Peyer's patch (tissue), 4 donors: ENCODE measurements around the gene SLC8A2. TPM values are rescaled to one million over a fixed set of nuclear protein-coding genes. Genes with fewer than 3 reads are reported as not detected.
"Not testable (repeated sequence)": the region's sequence is repeated elsewhere in the genome, so short reads cannot be mapped to it uniquely, and the experiment has no call there.

Experiments used
- DNase-seq, 3 donors: peaks; one replicate each; pipeline ENCODE4 v3.0.0-alpha.2; 2017 to 2019
- H3K27ac ChIP-seq, 4 donors: fragments of 200-600 bp; sonication (generic); one replicate each; pipeline ENCODE4 v1.5.1; 2016 to 2019
- H3K27me3 ChIP-seq, 2 donors: fragments of 200-600 bp; sonication (generic); one replicate each; pipeline ENCODE4 v1.5.1; 2019
- H3K36me3 ChIP-seq, 3 donors: fragments of 200-600 bp; sonication (generic); one replicate each; pipeline ENCODE4 v1.5.1; 2016 to 2019
- H3K4me1 ChIP-seq, 4 donors: fragments of 200-600 bp; sonication (generic); one replicate each; pipeline ENCODE4 v1.5.1; 2016 to 2019
- H3K4me3 ChIP-seq, 4 donors: fragments of 200-600 bp; sonication (generic); 1 replicate in 3 of 4; 2 replicates in 1 of 4; pipeline ENCODE4 v1.5.1; 2016 to 2019; ENCODE audit warnings: mild to moderate bottlenecking in 1 of 4
- H3K9me3 ChIP-seq, 4 donors: fragments of 200-600 bp; sonication (generic); one replicate each; pipeline ENCODE4 v1.5.1; 2016 to 2019; ENCODE audit warnings: mild to moderate bottlenecking in 1 of 4
- POLR2A ChIP-seq, 2 donors: fragments of 450-650 bp; IDR thresholded peaks; one replicate each; pipeline ENCODE4 v1.5.1; 2017; ENCODE audit warnings: antibody characterized with exemption in 2 of 2, mild to moderate bottlenecking in 2 of 2, moderate library complexity in 2 of 2
- total RNA-seq, 4 donors: library from RNA; depleted of rRNA; stranded (reverse); fragments of >200 nt; gene quantifications; one replicate each; pipeline ENCODE4 v1.1.0, GENCODE V29; 2016
- TF ChIP-seq, protein P1 (sequence below), 6 experiments: fragments of 450-650 bp in 4 of 6; fragments of 200-600 bp in 2 of 6; sonication (generic) in 1 of 6; IDR thresholded peaks; one replicate each; pipeline ENCODE4 v1.5.1; 2017 to 2019; ENCODE audit warnings: antibody characterized with exemption in 6 of 6, mild to moderate bottlenecking in 3 of 6, moderate library complexity in 1 of 6

Gene SLC8A2
- total RNA-seq, 4 donors from 2014 or later = 0.53 to 0.85 TPM; not detected in 2

- Histone ChIP-seq H3K4me1 (no peaks in the 10 kb centered on the region), H3K27me3 (no peaks in the 10 kb centered on the region), H3K27ac (no peak overlapping the region), H3K9me3 (no peaks in the 10 kb centered on the region), H3K4me3 (no peak overlapping the region), H3K36me3 (no peaks in the 10 kb centered on the region)
- TF ChIP-seq, protein P1, sequence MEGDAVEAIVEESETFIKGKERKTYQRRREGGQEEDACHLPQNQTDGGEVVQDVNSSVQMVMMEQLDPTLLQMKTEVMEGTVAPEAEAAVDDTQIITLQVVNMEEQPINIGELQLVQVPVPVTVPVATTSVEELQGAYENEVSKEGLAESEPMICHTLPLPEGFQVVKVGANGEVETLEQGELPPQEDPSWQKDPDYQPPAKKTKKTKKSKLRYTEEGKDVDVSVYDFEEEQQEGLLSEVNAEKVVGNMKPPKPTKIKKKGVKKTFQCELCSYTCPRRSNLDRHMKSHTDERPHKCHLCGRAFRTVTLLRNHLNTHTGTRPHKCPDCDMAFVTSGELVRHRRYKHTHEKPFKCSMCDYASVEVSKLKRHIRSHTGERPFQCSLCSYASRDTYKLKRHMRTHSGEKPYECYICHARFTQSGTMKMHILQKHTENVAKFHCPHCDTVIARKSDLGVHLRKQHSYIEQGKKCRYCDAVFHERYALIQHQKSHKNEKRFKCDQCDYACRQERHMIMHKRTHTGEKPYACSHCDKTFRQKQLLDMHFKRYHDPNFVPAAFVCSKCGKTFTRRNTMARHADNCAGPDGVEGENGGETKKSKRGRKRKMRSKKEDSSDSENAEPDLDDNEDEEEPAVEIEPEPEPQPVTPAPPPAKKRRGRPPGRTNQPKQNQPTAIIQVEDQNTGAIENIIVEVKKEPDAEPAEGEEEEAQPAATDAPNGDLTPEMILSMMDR (IDR thresholded peaks at IDR 0.05) = no peak
- no peak for TF ChIP-seq POLR2A (IDR thresholded peaks at IDR 0.05)
- DNase-seq = no peak
Observed at GRCh38 chr19:47390533-47391488, 80.9 kb downstream of the SLC8A2 start.

GRCh38 chr19:47389150-47389556 lies 82.5 kb downstream of the SLC8A2 start:
- H3K36me3 ChIP-seq = no peaks in the 10 kb centered on the region
- no peak overlapping the region for H3K27ac ChIP-seq
- no peaks in the 10 kb centered on the region for H3K27me3 ChIP-seq
- no peak for DNase-seq
- TF ChIP-seq POLR2A (IDR thresholded peaks at IDR 0.05) = no peak
- TF ChIP-seq, protein P1 (IDR thresholded peaks at IDR 0.05) = no peak
- no peak overlapping the region for H3K4me3 ChIP-seq
- no peaks in the 10 kb centered on the region for H3K9me3 ChIP-seq
- no peaks in the 10 kb centered on the region for H3K4me1 ChIP-seq

DNA sequence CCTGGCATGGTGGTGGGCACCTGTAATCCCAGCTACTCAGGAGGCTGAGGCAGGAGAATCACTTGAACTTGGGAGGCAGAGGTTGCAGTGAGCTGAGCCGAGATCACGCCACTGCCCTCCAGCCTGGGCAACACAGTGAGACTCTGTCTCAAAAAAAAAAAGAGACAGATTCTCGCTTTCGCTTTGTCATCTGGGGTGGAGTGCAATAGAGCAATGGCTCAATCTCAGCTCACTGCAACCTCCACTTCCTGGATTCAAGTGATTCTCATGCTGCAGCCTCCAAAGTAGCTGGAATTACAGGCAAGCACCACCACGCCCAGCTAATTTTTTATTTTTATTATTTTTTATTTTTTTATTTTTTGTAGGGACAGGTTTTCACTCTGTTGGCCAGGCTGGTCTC lies 83.0 kb downstream of the SLC8A2 start:
- H3K4me1 ChIP-seq, DNase-seq, H3K9me3 ChIP-seq, H3K36me3 ChIP-seq, H3K4me3 ChIP-seq, H3K27ac ChIP-seq, H3K27me3 ChIP-seq: not testable (repeated sequence)

- not testable (repeated sequence) for H3K27me3 ChIP-seq, H3K36me3 ChIP-seq, H3K4me3 ChIP-seq, H3K27ac ChIP-seq, H3K4me1 ChIP-seq, DNase-seq, H3K9me3 ChIP-seq
Observed at GRCh38 chr19:47387623-47388022, 84.1 kb downstream of the SLC8A2 start.

DNA sequence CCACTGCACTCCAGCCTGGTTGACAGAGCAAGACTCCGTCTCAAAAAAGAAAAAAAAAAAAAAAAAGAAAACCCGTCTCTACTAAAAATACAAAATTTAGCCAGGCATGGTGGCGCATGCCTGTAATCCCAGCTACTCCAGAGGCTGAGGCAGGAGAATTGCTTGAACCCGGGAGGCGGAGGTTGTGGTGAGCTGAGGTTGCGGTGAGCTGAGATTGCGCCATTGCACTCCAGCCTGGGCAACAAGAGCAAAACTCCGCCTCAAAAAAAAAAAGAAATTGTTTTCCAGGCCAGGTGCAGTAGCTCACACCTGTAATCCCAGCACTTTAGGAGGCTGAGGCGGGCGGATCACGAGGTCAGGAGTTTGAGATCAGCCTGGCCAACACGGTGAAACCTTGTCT lies 85.1 kb downstream of the SLC8A2 start:
- not testable (repeated sequence) for H3K27me3 ChIP-seq, H3K9me3 ChIP-seq, H3K36me3 ChIP-seq, H3K4me1 ChIP-seq, DNase-seq, H3K27ac ChIP-seq, H3K4me3 ChIP-seq

DNA sequence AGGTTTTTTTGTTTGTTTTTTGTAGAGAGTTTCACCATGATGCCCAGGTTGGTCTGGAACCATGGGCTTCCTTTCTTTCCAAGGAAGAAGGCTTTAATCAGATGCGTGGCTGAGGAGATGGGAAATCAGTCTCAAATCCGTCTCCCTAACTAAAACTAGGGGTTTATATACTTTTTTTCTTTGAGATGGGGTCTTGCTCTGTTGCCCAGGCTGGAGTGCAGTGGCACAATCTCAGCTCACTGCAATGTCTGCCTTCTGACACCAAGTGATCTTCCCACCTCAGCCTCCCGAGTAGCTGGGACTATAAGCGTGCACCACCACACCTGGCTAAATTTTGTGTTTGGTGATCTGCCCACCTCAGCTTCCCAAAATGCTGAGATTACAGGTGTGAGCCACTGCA lies 87.2 kb downstream of the SLC8A2 start:
- H3K4me1 ChIP-seq, H3K27ac ChIP-seq, H3K27me3 ChIP-seq, H3K4me3 ChIP-seq, DNase-seq, H3K9me3 ChIP-seq: not testable (repeated sequence)
- H3K36me3 ChIP-seq = peaks cover 0 to 28% (median 0%) of the 10 kb centered on the region in 3 donors

DNA sequence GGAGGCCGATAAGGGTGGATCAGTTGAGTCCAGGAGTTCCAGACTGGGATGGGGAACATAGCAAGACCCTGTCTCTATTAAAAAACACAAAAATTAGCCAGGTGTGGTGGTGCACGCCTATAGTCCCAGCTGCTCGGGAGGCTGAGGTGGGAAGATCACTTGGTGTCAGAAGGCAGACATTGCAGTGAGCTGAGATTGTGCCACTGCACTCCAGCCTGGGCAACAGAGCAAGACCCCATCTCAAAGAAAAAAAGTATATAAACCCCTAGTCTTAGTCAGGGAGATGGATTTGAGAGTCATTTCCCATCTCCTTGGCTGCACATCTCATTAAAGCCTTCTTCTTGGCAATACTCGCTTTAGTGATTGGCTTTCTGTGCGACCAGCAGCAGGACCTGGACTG lies 87.8 kb downstream of the SLC8A2 start:
- peaks cover 0 to 33% (median 0%) of the 10 kb centered on the region in 3 donors for H3K36me3 ChIP-seq
- not testable (repeated sequence) for H3K9me3 ChIP-seq, H3K27ac ChIP-seq, H3K27me3 ChIP-seq, DNase-seq, H3K4me3 ChIP-seq, H3K4me1 ChIP-seq

GRCh38 chr19:47381653-47382279 lies 89.9 kb downstream of the SLC8A2 start:
- Histone ChIP-seq H3K4me3 (no peak overlapping the region), H3K9me3 (no peaks in the 10 kb centered on the region), H3K27me3 (no peaks in the 10 kb centered on the region), H3K4me1 (peaks cover 0 to 7% (median 0%) of the 10 kb centered on the region in 4 donors), H3K27ac (peak overlapping the region in 1 of 4 donors; percentile 42), H3K36me3 (peaks cover 0 to 50% (median 0%) of the 10 kb centered on the region in 3 donors)
- TF ChIP-seq POLR2A (IDR thresholded peaks at IDR 0.05) = no peak
- TF ChIP-seq, protein P1 (IDR thresholded peaks at IDR 0.05) = no peak
- DNase-seq = peak in 2 of 3 donors; percentile 57 to 76
